ENCODE results near the gene DUOXA1. TPM values are rescaled to one million over a fixed set of nuclear protein-coding genes. Genes with fewer than 3 reads are reported as not detected.

DUOXA1 gene
- polyA plus RNA-seq, 1 donor = 0.15 TPM

- WGBS (ENCODE audit: insufficient coverage, low lambda C conversion rate) = no CpG with 5 or more reads among the region's 79 CpGs
These were observed 37.4 kb upstream of the DUOXA1 start for GRCh38 chr15:45166834-45167630.

GRCh38 chr15:45165536-45165935 lies 35.9 kb upstream of the DUOXA1 start:
- no peaks in the 10 kb centered on the region for H3K36me3 ChIP-seq (ENCODE audit: control insufficient read depth, insufficient read depth, low read length)
- H3K4me1 ChIP-seq (ENCODE audit: control insufficient read depth, insufficient read depth, low read length) = peaks cover 8% of the 10 kb centered on the region
- DNase-seq = no peak
- no CpG with 5 or more reads among the region's 5 CpGs for WGBS (ENCODE audit: insufficient coverage, low lambda C conversion rate)
- H3K27me3 ChIP-seq (ENCODE audit: control insufficient read depth, insufficient read depth, low read length) = no peaks in the 10 kb centered on the region
- no peak overlapping the region for H3K27ac ChIP-seq (ENCODE audit: low read length)
- H3K4me3 ChIP-seq (ENCODE audit: low read length) = no peak overlapping the region
- H3K9me3 ChIP-seq (ENCODE audit: control insufficient read depth, low read depth, low read length) = no peaks in the 10 kb centered on the region

More at GRCh38 chr15:45166834-45167630, 37.4 kb upstream of the DUOXA1 start:
- peak; percentile 81 to 83 for DNase-seq
- Histone ChIP-seq H3K9me3 (ENCODE audit: control insufficient read depth, low read depth, low read length) (no peaks in the 10 kb centered on the region), H3K27me3 (ENCODE audit: control insufficient read depth, insufficient read depth, low read length) (no peaks in the 10 kb centered on the region), H3K36me3 (ENCODE audit: control insufficient read depth, insufficient read depth, low read length) (peaks cover 7% of the 10 kb centered on the region), H3K4me3 (ENCODE audit: low read length) (peak overlapping the region; percentile 69), H3K4me1 (ENCODE audit: control insufficient read depth, insufficient read depth, low read length) (peaks cover 8% of the 10 kb centered on the region), H3K27ac (ENCODE audit: low read length) (peak overlapping the region; percentile 79)

DNA sequence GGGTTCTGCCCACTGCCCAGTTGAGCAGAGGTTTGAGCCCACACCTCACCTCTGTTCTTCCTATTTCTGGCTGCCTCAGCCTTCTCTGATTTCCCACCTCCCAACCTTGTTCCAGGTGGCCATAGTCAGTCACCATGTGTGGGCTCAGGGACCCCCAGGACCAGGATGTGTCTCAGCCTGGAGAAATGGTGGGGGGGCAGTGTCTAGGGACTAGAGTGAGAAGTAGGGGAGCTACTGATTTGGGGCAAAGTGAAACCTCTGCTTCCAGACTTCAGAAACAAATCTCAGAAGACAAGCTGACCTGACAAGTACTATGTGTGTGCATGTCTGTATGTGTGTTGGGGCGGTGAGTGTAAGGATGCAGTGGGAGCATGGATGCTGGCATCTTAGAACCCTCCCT lies 35.2 kb upstream of the DUOXA1 start:
- H3K9me3 ChIP-seq (ENCODE audit: control insufficient read depth, low read depth, low read length) = no peaks in the 10 kb centered on the region
- H3K4me1 ChIP-seq (ENCODE audit: control insufficient read depth, insufficient read depth, low read length) = peaks cover 8% of the 10 kb centered on the region
- H3K4me3 ChIP-seq (ENCODE audit: low read length) = no peak overlapping the region
- no CpG with 5 or more reads among the region's 1 CpG for WGBS (ENCODE audit: insufficient coverage, low lambda C conversion rate)
- no peak for DNase-seq
- no peak overlapping the region for H3K27ac ChIP-seq (ENCODE audit: low read length)
- H3K27me3 ChIP-seq (ENCODE audit: control insufficient read depth, insufficient read depth, low read length) = no peaks in the 10 kb centered on the region
- no peaks in the 10 kb centered on the region for H3K36me3 ChIP-seq (ENCODE audit: control insufficient read depth, insufficient read depth, low read length)

DNA sequence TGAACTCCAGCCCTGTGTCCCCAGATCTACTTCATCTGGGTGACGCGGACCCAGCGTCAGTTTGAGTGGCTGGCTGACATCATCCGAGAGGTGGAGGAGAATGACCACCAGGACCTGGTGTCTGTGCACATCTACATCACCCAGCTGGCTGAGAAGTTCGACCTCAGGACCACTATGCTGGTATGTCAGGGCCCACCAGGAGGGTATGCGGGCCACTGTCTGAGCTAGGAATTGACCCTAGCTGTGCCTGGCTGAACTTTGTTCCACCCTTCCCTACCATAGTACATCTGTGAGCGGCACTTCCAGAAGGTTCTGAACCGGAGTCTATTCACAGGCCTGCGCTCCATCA lies 33.8 kb upstream of the DUOXA1 start:
- DNase-seq = no peak
- H3K27ac ChIP-seq (ENCODE audit: low read length) = no peak overlapping the region
- H3K27me3 ChIP-seq (ENCODE audit: control insufficient read depth, insufficient read depth, low read length) = no peaks in the 10 kb centered on the region
- H3K36me3 ChIP-seq (ENCODE audit: control insufficient read depth, insufficient read depth, low read length) = no peaks in the 10 kb centered on the region
- no peak overlapping the region for H3K4me3 ChIP-seq (ENCODE audit: low read length)
- no peaks in the 10 kb centered on the region for H3K9me3 ChIP-seq (ENCODE audit: control insufficient read depth, low read depth, low read length)
- no CpG with 5 or more reads among the region's 9 CpGs for WGBS (ENCODE audit: insufficient coverage, low lambda C conversion rate)
- peaks cover 8% of the 10 kb centered on the region for H3K4me1 ChIP-seq (ENCODE audit: control insufficient read depth, insufficient read depth, low read length)

GRCh38 chr15:45162771-45163507 lies 33.3 kb upstream of the DUOXA1 start:
- Histone ChIP-seq H3K4me3 (ENCODE audit: low read length) (no peak overlapping the region), H3K27me3 (ENCODE audit: control insufficient read depth, insufficient read depth, low read length) (no peaks in the 10 kb centered on the region), H3K4me1 (ENCODE audit: control insufficient read depth, insufficient read depth, low read length) (peaks cover 8% of the 10 kb centered on the region), H3K9me3 (ENCODE audit: control insufficient read depth, low read depth, low read length) (no peaks in the 10 kb centered on the region), H3K27ac (ENCODE audit: low read length) (no peak overlapping the region), H3K36me3 (ENCODE audit: control insufficient read depth, insufficient read depth, low read length) (no peaks in the 10 kb centered on the region)
- WGBS (ENCODE audit: insufficient coverage, low lambda C conversion rate) = no CpG with 5 or more reads among the region's 7 CpGs
- DNase-seq = peak; percentile 72 to 79

DNA sequence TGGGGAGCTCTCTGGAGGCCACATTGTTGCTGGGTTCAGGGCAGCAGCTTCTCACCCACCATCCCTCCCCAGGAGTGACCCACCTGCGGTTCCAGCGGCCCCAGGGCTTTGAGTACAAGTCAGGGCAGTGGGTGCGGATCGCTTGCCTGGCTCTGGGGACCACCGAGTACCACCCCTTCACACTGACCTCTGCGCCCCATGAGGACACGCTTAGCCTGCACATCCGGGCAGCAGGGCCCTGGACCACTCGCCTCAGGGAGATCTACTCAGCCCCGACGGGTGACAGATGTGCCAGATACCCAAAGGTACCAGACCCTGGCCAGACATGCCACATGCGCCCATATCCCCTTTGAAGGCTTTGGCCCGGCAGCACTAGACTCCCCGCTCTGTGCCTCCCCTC lies 32.0 kb upstream of the DUOXA1 start:
- Histone ChIP-seq H3K4me1 (ENCODE audit: control insufficient read depth, insufficient read depth, low read length) (peaks cover 8% of the 10 kb centered on the region), H3K9me3 (ENCODE audit: control insufficient read depth, low read depth, low read length) (no peaks in the 10 kb centered on the region), H3K36me3 (ENCODE audit: control insufficient read depth, insufficient read depth, low read length) (no peaks in the 10 kb centered on the region), H3K4me3 (ENCODE audit: low read length) (no peak overlapping the region), H3K27me3 (ENCODE audit: control insufficient read depth, insufficient read depth, low read length) (no peaks in the 10 kb centered on the region), H3K27ac (ENCODE audit: low read length) (no peak overlapping the region)
- no peak for DNase-seq
- no CpG with 5 or more reads among the region's 14 CpGs for WGBS (ENCODE audit: insufficient coverage, low lambda C conversion rate)

- WGBS (ENCODE audit: insufficient coverage, low lambda C conversion rate) = no CpG with 5 or more reads among the region's 1 CpG
- Histone ChIP-seq H3K4me1 (ENCODE audit: control insufficient read depth, insufficient read depth, low read length) (peaks cover 5% of the 10 kb centered on the region), H3K36me3 (ENCODE audit: control insufficient read depth, insufficient read depth, low read length) (no peaks in the 10 kb centered on the region), H3K4me3 (ENCODE audit: low read length) (no peak overlapping the region), H3K27me3 (ENCODE audit: control insufficient read depth, insufficient read depth, low read length) (no peaks in the 10 kb centered on the region), H3K9me3 (ENCODE audit: control insufficient read depth, low read depth, low read length) (no peaks in the 10 kb centered on the region), H3K27ac (ENCODE audit: low read length) (no peak overlapping the region)
- DNase-seq = no peak
These were observed 28.3 kb upstream of the DUOXA1 start for GRCh38 chr15:45157974-45158373.

- no peaks in the 10 kb centered on the region for H3K27me3 ChIP-seq (ENCODE audit: control insufficient read depth, insufficient read depth, low read length)
- H3K4me1 ChIP-seq (ENCODE audit: control insufficient read depth, insufficient read depth, low read length) = no peaks in the 10 kb centered on the region
- no peak overlapping the region for H3K27ac ChIP-seq (ENCODE audit: low read length)
- H3K9me3 ChIP-seq (ENCODE audit: control insufficient read depth, low read depth, low read length) = no peaks in the 10 kb centered on the region
- DNase-seq = no peak
- no CpG with 5 or more reads among the region's 7 CpGs for WGBS (ENCODE audit: insufficient coverage, low lambda C conversion rate)
- no peak overlapping the region for H3K4me3 ChIP-seq (ENCODE audit: low read length)
- H3K36me3 ChIP-seq (ENCODE audit: control insufficient read depth, insufficient read depth, low read length) = peaks cover 3% of the 10 kb centered on the region
These were observed 27.2 kb upstream of the DUOXA1 start for GRCh38 chr15:45156744-45157455.

DNA sequence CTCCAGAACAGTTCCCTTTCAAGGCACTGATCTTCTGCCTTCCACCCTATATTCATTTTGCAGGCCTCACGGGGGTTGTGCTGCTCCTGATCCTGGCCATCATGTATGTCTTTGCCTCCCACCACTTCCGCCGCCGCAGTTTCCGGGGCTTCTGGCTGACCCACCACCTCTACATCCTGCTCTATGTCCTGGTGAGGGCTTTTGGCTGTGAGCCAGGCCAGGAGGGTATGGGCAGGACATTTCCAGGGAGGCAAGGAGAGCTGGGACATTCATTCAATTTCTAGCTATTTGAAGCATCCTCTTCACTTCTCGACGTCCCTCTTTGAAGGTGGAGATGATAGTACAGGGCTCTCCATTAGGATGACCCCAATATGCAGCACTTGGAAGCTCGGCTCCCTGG lies 26.1 kb upstream of the DUOXA1 start:
- no CpG with 5 or more reads among the region's 8 CpGs for WGBS (ENCODE audit: insufficient coverage, low lambda C conversion rate)
- DNase-seq = no peak
- H3K27ac ChIP-seq (ENCODE audit: low read length) = no peak overlapping the region
- H3K9me3 ChIP-seq (ENCODE audit: control insufficient read depth, low read depth, low read length) = no peaks in the 10 kb centered on the region
- no peaks in the 10 kb centered on the region for H3K27me3 ChIP-seq (ENCODE audit: control insufficient read depth, insufficient read depth, low read length)
- H3K36me3 ChIP-seq (ENCODE audit: control insufficient read depth, insufficient read depth, low read length) = peaks cover 8% of the 10 kb centered on the region
- H3K4me3 ChIP-seq (ENCODE audit: low read length) = no peak overlapping the region
- H3K4me1 ChIP-seq (ENCODE audit: control insufficient read depth, insufficient read depth, low read length) = no peaks in the 10 kb centered on the region

DNA sequence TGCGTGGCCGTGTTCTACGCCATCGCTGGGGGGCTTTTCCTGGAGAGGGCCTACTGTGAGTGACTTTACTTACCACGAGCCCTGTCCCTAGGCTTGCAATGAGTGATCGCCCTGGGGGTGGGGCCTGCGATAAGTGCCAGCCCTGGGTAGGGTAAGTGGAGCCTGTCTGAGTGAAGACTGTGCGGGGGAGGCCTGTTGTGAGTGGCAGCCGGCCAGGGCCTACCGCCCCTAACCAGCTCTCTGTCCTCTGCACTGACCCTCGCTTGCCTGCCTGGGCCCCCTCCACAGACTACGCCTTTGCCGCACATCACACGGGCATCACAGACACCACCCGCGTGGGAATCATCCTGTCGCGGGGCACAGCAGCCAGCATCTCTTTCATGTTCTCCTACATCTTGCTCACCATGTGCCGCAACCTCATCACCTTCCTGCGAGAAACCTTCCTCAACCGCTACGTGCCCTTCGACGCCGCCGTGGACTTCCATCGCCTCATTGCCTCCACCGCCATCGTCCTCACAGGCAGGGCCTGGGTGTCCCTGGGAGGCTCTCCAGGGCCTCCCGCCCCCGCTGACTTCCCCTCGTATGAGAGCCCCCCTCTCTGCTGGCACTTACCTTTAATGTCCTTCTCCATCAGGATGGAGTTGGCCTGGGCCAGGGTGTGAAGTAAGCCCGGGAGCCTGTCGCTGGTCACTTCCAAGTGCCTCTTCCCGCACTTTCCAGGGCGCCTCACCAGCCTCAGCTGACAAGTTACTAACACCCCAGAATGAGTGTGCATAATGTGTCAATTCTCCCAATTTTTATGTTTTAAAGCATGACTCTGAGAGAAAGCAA lies 22.5 kb upstream of the DUOXA1 start:
- H3K27ac ChIP-seq (ENCODE audit: low read length) = no peak overlapping the region
- no peaks in the 10 kb centered on the region for H3K9me3 ChIP-seq (ENCODE audit: control insufficient read depth, low read depth, low read length)
- peaks cover 8% of the 10 kb centered on the region for H3K36me3 ChIP-seq (ENCODE audit: control insufficient read depth, insufficient read depth, low read length)
- no peak overlapping the region for H3K4me3 ChIP-seq (ENCODE audit: low read length)
- H3K27me3 ChIP-seq (ENCODE audit: control insufficient read depth, insufficient read depth, low read length) = no peaks in the 10 kb centered on the region
- DNase-seq = no peak
- WGBS (ENCODE audit: insufficient coverage, low lambda C conversion rate) = no CpG with 5 or more reads among the region's 36 CpGs
- no peaks in the 10 kb centered on the region for H3K4me1 ChIP-seq (ENCODE audit: control insufficient read depth, insufficient read depth, low read length)
